ENCODE results near the gene TCF23.
"Not testable (repeated sequence)": the region's sequence is repeated elsewhere in the genome, so short reads cannot be mapped to it uniquely, and the experiment has no call there.

TCF23 gene

DNA sequence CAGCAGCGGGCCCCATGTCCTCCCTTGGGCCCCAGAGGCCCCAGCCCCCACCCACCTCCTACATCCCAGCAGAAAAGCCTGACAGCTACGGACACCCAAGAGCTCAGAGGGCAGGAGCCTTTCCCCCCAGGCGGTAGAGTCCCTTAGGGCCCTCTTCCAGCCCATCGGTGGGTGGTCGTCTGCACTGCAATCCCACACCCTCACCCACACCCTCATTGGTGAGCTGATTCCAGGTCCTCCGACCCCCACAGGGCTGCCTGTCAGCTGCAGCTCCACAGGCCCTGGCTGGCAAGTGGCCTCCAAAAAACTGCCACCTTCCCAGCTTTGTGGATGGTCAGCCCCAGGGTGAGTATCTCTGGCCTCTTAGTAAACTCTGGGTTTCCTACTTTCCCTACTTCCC, 10.5 kb downstream of the TCF23 start:
- Mint-ChIP-seq H3K9me3 (no peaks in the 10 kb centered on the region), H3K27ac (no peak overlapping the region), H3K4me3 (no peak overlapping the region), H3K36me3 (ENCODE audit: low read depth) (no peaks in the 10 kb centered on the region), H3K4me1 (ENCODE audit: low read depth) (no peaks in the 10 kb centered on the region), H3K27me3 (ENCODE audit: low read depth) (no peaks in the 10 kb centered on the region)

DNA sequence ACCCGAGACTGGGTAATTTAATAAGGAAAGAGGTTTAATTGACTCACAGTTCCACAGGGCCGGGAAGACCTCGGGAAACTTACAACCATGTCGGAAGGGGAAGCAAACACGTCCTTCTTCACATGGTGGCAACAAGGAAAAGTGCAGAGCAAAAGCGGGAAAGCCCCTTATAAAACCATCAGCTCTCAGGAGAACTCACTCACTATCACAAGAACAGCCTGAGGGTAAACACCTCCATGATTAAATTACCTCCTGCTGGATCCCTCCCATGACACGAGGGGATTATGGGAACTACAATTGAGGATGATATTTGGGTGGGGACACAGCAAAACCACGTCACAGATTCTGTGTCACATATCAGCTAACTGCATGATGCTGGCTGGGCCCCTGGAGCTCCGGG, 11.4 kb downstream of the TCF23 start:
- no peaks in the 10 kb centered on the region for H3K36me3 Mint-ChIP-seq (ENCODE audit: low read depth)
- H3K4me3 Mint-ChIP-seq, result no peak overlapping the region
- no peak overlapping the region for H3K27ac Mint-ChIP-seq
- no peaks in the 10 kb centered on the region for H3K9me3 Mint-ChIP-seq
- no peaks in the 10 kb centered on the region for H3K27me3 Mint-ChIP-seq (ENCODE audit: low read depth)
- H3K4me1 Mint-ChIP-seq (ENCODE audit: low read depth), result no peaks in the 10 kb centered on the region

DNA sequence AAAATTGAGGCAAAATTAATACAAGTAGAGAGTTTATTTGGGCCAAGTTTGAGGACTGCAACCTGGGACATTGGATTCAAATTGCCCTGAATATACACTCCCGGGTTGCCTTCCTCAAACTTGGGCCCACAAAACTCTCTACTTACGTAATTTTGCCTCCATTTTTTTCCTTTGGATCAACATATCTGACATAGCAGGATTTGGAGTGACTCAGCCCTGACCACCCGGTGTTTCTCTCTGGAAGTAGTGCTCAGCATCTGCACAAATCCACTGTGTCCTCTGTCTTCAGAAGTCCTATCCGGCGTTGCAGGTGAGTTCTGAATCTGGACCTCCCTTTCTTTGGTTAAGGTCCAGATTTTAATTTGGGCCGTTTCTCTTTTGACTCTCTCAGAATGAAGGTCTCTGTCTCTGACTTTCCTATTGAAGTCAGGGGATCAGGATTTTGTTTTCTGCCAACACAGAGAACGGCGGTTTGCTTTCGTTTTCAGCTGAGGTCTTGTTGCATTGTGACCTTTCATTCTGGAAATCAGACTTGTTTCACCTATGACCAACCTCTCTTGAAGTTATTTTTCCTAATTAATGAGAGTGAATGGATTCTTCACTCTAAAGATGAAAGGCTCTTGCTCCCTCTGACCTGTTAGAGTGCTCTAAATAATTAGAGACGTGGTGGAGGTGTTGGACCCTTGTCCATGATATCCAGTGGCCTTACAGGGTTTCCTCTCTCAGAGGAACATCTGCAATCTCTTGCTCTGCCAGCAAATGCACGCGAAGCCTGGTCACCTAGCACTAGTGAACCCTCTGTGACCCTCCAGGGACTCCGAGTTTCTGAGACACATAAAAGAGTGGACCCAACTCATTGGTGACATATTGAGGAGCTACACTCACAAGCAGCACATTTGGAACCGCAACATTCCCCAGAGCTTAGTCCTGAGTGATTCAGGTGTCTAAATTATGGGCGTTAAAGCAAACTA, 13.6 kb downstream of the TCF23 start:
- H3K4me3 Mint-ChIP-seq, result no peak overlapping the region
- H3K4me1 Mint-ChIP-seq (ENCODE audit: low read depth), result no peaks in the 10 kb centered on the region
- H3K27ac Mint-ChIP-seq, result no peak overlapping the region
- no peaks in the 10 kb centered on the region for H3K27me3 Mint-ChIP-seq (ENCODE audit: low read depth)
- no peaks in the 10 kb centered on the region for H3K36me3 Mint-ChIP-seq (ENCODE audit: low read depth)
- no peaks in the 10 kb centered on the region for H3K9me3 Mint-ChIP-seq

GRCh38 chr2:27164960-27165763, 16.4 kb downstream of the TCF23 start:
- no peaks in the 10 kb centered on the region for H3K36me3 Mint-ChIP-seq (ENCODE audit: low read depth)
- no peaks in the 10 kb centered on the region for H3K9me3 Mint-ChIP-seq
- H3K27me3 Mint-ChIP-seq (ENCODE audit: low read depth), result peaks cover 5% of the 10 kb centered on the region
- H3K4me3 Mint-ChIP-seq, result no peak overlapping the region
- H3K4me1 Mint-ChIP-seq (ENCODE audit: low read depth), result peaks cover 1% of the 10 kb centered on the region
- no peak overlapping the region for H3K27ac Mint-ChIP-seq

- Mint-ChIP-seq H3K9me3 (no peaks in the 10 kb centered on the region), H3K27me3 (ENCODE audit: low read depth) (peaks cover 25% of the 10 kb centered on the region), H3K4me3 (no peak overlapping the region), H3K27ac (no peak overlapping the region), H3K4me1 (ENCODE audit: low read depth) (peaks cover 3% of the 10 kb centered on the region), H3K36me3 (ENCODE audit: low read depth) (no peaks in the 10 kb centered on the region)
These were observed 22.0 kb downstream of the TCF23 start for GRCh38 chr2:27170581-27171337.

- Mint-ChIP-seq H3K9me3 (no peaks in the 10 kb centered on the region), H3K27me3 (ENCODE audit: low read depth) (peaks cover 27% of the 10 kb centered on the region), H3K36me3 (ENCODE audit: low read depth) (no peaks in the 10 kb centered on the region), H3K4me1 (ENCODE audit: low read depth) (peaks cover 3% of the 10 kb centered on the region), H3K27ac (no peak overlapping the region), H3K4me3 (no peak overlapping the region)
These were observed 22.6 kb downstream of the TCF23 start for GRCh38 chr2:27171351-27171848.

DNA sequence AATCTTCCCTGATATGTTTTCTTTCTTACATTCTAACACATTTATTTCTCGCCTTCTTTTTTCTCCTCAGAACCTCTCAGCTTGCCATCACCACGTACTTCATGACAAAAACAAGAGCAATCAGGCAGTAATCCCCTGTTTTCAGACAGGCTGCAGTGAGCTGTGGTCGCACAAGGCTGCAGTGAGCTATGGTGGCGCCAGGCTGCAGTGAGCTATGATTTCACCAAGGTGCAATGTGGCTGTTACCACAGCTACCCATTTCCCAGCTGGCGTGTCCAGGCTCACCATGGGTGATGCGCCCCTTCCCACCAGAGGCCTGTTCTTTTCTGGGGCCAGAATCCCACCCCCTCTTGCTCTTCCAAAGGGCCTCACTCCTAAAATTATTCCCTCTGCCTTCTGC, 25.8 kb downstream of the TCF23 start:
- H3K4me3 Mint-ChIP-seq, result no peak overlapping the region
- H3K27ac Mint-ChIP-seq, result no peak overlapping the region
- no peaks in the 10 kb centered on the region for H3K36me3 Mint-ChIP-seq (ENCODE audit: low read depth)
- H3K4me1 Mint-ChIP-seq (ENCODE audit: low read depth), result peaks cover 6% of the 10 kb centered on the region
- peaks cover 43% of the 10 kb centered on the region for H3K27me3 Mint-ChIP-seq (ENCODE audit: low read depth)
- no peaks in the 10 kb centered on the region for H3K9me3 Mint-ChIP-seq

DNA sequence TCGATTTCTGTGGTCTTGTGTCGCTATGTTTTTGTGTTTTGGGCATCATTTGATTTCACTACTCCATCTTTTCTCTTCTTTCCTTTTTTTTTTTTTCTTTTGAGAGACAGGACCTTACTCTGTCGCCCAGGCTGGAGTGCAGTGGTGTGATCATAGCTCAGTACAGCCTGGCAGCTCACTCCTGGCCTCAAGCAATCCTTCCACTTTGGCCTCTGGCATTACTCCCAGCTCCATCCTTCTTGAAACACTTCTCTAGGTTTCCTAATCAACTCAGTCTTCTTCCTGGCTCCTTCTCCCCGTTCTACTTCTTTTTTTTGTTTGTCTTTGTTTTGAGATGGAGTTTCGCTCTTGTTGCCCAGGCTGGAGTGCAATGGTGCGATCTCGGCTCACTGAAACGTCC, 26.5 kb downstream of the TCF23 start:
- Mint-ChIP-seq H3K27me3 (ENCODE audit: low read depth) (peaks cover 39% of the 10 kb centered on the region), H3K36me3 (ENCODE audit: low read depth) (no peaks in the 10 kb centered on the region), H3K9me3 (no peaks in the 10 kb centered on the region), H3K4me3 (no peak overlapping the region), H3K27ac (no peak overlapping the region), H3K4me1 (ENCODE audit: low read depth) (peaks cover 7% of the 10 kb centered on the region)

DNA sequence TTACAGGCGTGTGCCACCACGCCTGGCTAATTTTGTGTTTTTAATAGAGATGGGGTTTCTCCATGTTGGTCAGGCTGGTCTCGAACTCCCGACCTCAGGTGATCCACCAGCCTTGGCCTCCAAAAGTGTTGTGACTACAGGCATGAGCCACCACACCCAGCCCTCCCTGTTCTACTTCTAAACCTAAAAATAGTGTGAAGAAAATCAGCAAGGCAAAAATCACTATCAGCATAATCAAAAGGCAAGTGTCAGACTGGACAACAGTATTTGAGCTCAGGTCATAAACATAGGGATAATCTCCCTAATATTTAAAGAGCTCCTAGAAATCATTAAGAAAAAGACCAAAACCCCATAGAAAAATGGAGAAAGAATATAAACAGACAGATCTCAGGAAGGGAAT, 27.0 kb downstream of the TCF23 start:
- peaks cover 35% of the 10 kb centered on the region for H3K27me3 Mint-ChIP-seq (ENCODE audit: low read depth)
- H3K27ac Mint-ChIP-seq; H3K4me3 Mint-ChIP-seq; H3K4me1 Mint-ChIP-seq (ENCODE audit: low read depth); H3K36me3 Mint-ChIP-seq (ENCODE audit: low read depth); H3K9me3 Mint-ChIP-seq: not testable (repeated sequence)

- Mint-ChIP-seq H3K4me1 (ENCODE audit: low read depth) (peaks cover 5% of the 10 kb centered on the region), H3K4me3 (no peak overlapping the region), H3K27me3 (ENCODE audit: low read depth) (peaks cover 30% of the 10 kb centered on the region), H3K27ac (no peak overlapping the region), H3K36me3 (ENCODE audit: low read depth) (no peaks in the 10 kb centered on the region), H3K9me3 (no peaks in the 10 kb centered on the region)
These were observed 28.9 kb downstream of the TCF23 start for GRCh38 chr2:27177441-27178351.

DNA sequence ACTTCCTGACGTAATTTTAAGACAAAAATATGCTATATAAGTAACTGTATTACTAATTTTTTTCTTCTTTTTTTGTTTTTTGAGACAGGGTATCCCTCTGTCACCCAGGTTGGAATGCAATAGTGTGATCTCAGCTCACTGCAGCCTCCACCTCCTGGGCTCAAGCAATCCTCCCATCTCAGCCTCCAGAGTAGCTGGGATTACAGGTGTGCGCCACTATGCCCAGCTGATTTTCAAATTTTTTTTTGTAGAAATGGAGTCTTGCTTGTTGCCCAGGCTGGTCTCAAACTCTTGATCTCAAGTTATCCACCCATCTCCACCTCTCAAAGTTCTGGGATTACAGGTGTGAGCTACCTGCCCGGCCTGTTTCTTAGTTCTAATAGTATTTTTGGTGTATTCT, 29.7 kb downstream of the TCF23 start:
- Mint-ChIP-seq H3K27me3 (ENCODE audit: low read depth) (peaks cover 30% of the 10 kb centered on the region), H3K27ac (no peak overlapping the region)

DNA sequence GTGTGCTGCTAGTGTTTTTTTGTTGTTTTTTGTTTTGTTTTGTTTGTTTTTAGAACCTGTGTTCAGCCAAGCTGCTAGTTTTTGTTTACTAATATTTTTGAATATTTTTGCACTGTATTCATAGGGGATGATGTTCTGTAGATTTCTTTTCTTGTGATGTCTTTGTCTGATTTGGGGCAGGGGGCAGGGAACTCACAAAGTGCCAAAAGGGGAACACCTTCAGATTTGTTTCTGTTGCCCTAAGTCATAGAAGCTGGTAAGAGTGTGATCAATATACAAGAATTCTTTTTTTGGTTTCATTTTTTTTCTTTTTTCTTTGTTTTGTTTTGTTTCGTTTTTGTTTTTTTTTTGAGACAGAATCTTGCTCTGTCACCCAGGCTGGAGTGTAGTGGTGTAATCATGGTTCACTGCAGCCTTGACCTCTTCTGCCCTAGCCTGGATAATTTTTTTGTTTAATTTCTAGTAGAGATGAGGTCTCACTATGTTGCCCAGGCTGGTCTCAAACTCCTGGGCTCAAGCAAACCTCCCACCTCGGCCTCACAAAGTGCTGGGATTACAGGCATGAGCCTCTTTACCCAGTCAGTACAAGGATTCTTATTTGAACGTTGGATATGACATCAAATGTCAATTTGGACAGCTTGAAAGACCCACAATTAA, 30.7 kb downstream of the TCF23 start:
- no peaks in the 10 kb centered on the region for H3K36me3 Mint-ChIP-seq (ENCODE audit: low read depth)
- H3K27me3 Mint-ChIP-seq (ENCODE audit: low read depth), result peaks cover 32% of the 10 kb centered on the region
- no peaks in the 10 kb centered on the region for H3K9me3 Mint-ChIP-seq
- H3K4me1 Mint-ChIP-seq (ENCODE audit: low read depth), result peaks cover 8% of the 10 kb centered on the region
- H3K27ac Mint-ChIP-seq, result no peak overlapping the region
- no peak overlapping the region for H3K4me3 Mint-ChIP-seq

More for the DNA sequence above, 29.7 kb downstream of the TCF23 start:
- peaks cover 5% of the 10 kb centered on the region for H3K4me1 Mint-ChIP-seq (ENCODE audit: low read depth)
- H3K9me3 Mint-ChIP-seq, result no peaks in the 10 kb centered on the region
- no peak overlapping the region for H3K4me3 Mint-ChIP-seq
- H3K36me3 Mint-ChIP-seq (ENCODE audit: low read depth), result no peaks in the 10 kb centered on the region

- peaks cover 8% of the 10 kb centered on the region for H3K4me1 Mint-ChIP-seq (ENCODE audit: low read depth)
- no peaks in the 10 kb centered on the region for H3K36me3 Mint-ChIP-seq (ENCODE audit: low read depth)
- no peaks in the 10 kb centered on the region for H3K9me3 Mint-ChIP-seq
- H3K27me3 Mint-ChIP-seq (ENCODE audit: low read depth), result peaks cover 28% of the 10 kb centered on the region
- H3K4me3 Mint-ChIP-seq, result no peak overlapping the region
- no peak overlapping the region for H3K27ac Mint-ChIP-seq
These were observed 33.5 kb downstream of the TCF23 start for GRCh38 chr2:27182346-27182745.

Measured in T-helper 1 cell treated with Interleukin-12 subunit alpha and Interleukin-12 subunit beta and Interleukin-4 antibody, amounts not matched to agents 30 μg/mL and 1 μg/mL, for 36 hours (primary cell).